GM12892 (cell line): Measurements from ENCODE around the gene EVC2.

ENCODE experiments used
- DNase-seq: peaks from one replicate; pipeline ENCODE4 v3.0.0; 2011; ENCODE audit not compliant: insufficient read length
- FAIRE-seq: peaks from 2 replicates; lab custom pipeline; 2011; peaks lifted over from hg19 to GRCh38; lab: Jason Lieb, UNC
- POLR2A ChIP-seq: IDR thresholded peaks from 2 replicates; pipeline ENCODE4 v1.6.1; 2011; ENCODE audit warnings: low read depth, low read length, control low read depth
- POLR2AphosphoS5 ChIP-seq: IDR thresholded peaks from 2 replicates; pipeline ENCODE4 v1.6.1; 2011; ENCODE audit warnings: low read depth, low read length, control low read depth
- TAF1 ChIP-seq: IDR thresholded peaks from 2 replicates; pipeline ENCODE4 v1.6.1; 2011; ENCODE audit warnings: low read depth, mild to moderate bottlenecking, control low read depth, low read length, borderline replicate concordance

The EVC2 gene

DNA sequence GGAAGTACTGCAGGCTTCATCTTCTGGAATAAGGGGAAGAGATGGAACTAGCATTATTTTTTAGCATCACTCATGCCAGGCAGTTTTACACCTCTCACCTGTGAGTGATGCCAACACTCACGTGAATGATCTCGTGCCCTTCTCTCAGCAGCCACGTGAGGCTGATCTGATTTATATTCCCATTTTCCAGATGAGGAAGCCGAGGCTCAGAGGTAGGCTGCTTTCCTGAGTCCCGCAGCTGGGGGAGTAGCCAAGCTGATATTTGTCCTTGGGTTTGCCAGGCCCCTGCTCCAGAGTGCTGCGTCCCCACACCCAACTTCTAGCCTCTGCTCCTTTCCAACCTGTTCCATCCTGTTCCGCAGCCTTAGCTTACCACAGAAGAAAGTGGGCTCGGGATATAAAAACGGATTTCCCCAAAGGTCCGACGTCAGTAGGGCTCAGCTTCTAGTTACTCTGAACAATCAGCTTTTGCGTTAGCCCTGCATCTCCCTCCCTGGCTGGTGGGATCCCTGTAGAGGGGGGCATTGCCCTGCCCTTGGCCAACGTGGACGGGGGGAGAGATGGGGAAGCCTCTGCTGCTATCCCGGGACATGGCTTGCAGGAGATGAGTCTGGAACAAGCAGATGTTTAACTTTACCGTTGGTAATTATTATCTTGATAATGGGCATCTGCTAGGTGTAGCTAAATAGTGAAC is 11.9 kb upstream of the EVC2 start:
- TF ChIP-seq TAF1, result no peak
- TF ChIP-seq POLR2A, result no peak
- TF ChIP-seq POLR2AphosphoS5, result no peak
- DNase-seq (no peak), FAIRE-seq (no peak)

DNA sequence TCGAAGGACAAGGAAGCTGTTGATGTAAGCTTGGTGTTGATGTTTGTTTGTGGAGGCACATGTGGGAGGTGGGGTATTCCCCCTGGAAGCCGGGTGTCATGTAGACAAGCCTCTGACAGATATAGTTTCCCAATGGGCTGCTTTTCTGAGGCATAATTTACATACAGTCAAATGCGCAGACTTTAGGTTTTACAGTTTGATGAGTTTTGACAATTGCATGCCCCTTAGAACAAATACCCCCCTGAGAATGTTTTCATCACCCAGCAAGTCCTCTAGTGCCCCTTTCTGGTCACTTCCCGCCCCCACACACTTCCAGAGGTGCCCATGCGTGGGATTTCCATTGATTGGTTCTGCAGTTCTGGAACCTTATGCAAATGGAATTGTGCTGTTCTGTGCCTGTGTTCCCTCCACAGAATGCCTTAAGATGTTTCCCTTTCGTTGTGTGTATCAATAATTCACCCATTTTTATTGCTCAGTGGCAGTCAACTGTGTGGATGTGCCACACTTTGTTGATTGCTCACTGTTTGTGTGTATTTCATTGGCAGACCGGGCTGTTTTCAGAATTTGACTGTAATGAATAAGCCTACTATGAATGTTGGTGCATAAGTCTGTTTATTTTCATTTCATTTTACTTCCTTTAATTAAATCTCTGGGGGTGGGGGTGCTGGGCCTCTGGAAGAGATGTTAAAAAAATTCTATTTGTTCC is 11.1 kb upstream of the EVC2 start:
- DNase-seq (no peak), FAIRE-seq (peak; percentile 93)
- TF ChIP-seq TAF1 (no peak), POLR2A (no peak), POLR2AphosphoS5 (no peak)

DNA sequence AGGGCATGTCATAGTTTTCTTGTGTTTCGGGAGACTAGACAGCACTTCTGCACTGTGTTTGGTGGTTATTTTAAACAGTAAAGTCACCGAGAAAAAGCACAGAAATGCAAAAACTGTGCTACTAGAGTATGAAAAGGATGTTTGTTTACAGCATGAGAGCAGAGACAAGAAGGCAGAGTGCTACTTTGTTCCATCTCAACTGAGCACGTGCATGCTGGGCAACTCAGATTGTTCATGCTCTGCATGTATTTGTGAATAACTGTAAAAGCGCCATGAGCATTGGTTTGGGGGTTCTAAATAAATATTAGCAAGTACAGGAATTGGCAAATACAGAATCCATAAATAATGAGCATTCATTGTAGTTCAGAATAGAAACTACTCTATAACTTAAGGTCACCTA is 10.1 kb upstream of the EVC2 start:
- FAIRE-seq (no peak), DNase-seq (no peak)
- TF ChIP-seq TAF1 (no peak), POLR2AphosphoS5 (no peak), POLR2A (no peak)

DNA sequence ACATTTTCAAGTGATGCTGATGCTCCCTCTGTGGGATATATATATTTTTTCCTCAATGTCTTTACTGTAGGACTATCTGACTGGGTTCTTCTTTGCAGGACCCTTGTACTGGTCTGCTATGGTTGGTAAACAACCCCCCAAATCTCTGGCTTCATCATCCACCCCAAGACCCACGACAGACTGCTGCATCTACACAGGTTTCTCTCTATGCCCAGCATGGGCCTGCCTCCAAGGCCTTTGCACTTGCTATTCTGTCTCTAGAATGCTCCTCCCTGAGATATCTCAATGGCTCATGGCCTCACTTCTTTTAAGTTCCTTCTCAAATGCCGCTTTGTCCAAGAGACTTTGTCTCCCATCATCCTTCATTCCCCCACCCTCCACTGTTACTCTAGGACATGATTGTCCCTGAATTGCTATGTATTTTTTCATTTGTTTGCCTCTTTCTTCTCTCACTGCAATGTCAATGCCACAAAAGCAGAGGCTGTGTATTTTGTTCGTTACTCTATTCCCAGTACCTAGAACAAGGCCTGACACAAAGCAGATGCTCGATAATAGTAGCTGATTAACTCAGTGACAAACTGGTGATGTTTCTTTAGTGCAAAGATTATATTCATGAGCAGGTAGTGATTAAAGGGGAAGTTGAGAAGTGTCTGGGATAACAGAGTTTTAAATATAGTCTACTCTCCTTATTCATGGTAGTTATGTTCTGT is 9.2 kb upstream of the EVC2 start:
- FAIRE-seq (no peak), DNase-seq (no peak)
- TF ChIP-seq POLR2A (no peak), TAF1 (no peak), POLR2AphosphoS5 (no peak)

DNA sequence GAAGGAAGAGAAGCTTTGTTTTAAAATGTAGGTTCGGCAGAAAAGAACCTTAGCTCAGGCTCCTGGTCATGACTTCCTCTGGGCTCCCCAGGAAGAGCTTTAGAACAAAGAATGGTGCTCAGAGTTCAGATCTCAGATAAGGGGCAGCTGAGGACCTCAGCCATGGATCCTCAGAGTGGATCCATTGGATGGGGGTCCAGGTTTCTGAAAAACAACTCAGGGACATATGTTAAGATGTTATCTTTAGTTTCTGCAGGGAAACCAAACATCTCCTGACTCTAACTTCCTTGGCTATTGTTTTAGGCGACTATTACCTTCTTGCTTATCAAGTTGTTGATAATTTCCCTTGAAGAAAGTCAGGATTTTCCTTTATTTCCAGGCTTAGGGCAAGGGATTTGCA is 8.0 kb upstream of the EVC2 start:
- FAIRE-seq (no peak), DNase-seq (no peak)
- TF ChIP-seq POLR2A, result no peak
- no peak for TF ChIP-seq POLR2AphosphoS5
- no peak for TF ChIP-seq TAF1

DNA sequence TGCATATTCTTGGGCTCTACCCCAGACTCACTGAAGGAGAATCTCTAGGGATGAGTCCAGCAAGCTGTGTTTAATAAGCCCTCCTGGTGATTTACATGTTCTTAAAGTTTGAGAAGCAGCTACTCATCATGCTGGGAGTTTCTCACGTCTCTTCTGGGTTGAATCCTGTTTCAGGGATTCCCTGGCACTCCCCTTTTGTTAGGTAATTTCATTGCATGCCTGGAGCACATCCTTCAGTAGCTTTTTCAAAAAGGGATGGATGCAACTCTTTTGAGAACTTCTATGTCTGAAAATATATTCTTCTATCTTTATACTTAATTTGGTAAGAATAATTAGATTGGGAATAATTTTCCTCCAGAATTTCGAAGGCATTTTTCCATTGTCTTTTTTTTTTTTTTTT is 7.0 kb upstream of the EVC2 start:
- FAIRE-seq (no peak), DNase-seq (no peak)
- no peak for TF ChIP-seq TAF1
- no peak for TF ChIP-seq POLR2A
- TF ChIP-seq POLR2AphosphoS5, result no peak

DNA sequence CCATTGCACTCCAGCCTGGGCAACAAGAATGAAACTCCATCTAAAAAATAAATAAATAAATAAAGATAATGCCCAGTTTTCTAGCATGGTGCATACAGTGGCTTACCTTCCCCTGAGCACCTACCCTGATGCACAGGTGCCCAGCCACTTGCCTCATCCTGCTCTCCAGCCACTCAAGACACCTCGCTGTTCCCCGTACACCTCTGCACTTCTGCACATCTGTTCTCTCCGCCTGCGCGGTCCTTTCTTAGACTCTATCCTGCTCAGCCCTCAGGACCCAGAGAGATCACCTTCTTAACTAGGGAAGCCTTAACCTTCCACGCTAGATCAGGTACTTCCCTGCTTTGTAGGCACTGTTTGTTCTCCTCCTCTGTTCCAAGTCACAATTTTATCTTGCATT is 5.5 kb upstream of the EVC2 start:
- FAIRE-seq (peak; percentile 17), DNase-seq (no peak)
- no peak for TF ChIP-seq POLR2AphosphoS5
- no peak for TF ChIP-seq POLR2A
- no peak for TF ChIP-seq TAF1

DNA sequence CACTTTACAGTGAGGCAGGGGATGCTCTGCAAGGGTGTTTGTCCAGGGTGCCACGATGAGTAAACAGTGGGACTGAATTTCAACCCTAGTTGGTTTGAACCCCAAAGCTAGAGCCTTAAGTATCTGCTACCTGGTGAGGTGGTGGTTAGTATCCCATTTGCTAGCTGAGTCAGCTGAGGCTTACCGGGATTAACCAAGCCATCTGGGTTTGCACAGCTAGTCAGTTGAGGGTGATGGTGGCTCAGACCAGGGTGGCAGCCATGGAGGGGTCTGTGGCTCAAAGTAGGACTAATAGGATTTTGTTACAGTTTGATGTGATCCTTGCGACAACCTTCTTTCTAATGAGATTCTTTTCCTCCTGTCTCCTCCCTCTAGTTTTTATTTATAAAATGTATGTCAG is 4.6 kb upstream of the EVC2 start:
- 0 out of 2 replicates have a peak, but pooled peaks have one; percentile 11 for TF ChIP-seq POLR2AphosphoS5
- no peak for TF ChIP-seq TAF1
- peak; percentile 40 for FAIRE-seq
- DNase-seq, result no peak

DNA sequence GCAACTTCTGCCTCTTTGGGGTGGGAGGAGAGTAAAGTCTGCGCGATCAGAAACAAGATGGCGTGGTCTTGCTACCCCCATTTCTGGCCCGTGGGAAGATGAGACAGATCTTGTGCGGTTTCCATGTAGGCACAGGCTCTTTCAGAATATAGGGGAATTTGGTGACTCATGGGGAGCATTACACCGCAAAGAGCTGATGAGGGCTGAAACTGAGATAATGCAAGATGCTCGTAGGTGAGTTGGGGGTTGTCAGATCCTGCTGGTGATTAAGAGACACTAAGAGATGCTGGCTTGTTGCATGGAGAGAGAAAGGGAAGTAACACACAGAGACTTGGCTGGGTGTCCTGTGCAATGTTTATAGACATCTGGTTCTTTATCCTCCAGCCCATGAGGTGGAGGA is 4.2 kb upstream of the EVC2 start:
- DNase-seq (no peak), FAIRE-seq (no peak)
- peak; percentile 37; the same call in 1 of the 2 replicates for TF ChIP-seq POLR2A
- no peak for TF ChIP-seq TAF1
- no peak for TF ChIP-seq POLR2AphosphoS5

DNA sequence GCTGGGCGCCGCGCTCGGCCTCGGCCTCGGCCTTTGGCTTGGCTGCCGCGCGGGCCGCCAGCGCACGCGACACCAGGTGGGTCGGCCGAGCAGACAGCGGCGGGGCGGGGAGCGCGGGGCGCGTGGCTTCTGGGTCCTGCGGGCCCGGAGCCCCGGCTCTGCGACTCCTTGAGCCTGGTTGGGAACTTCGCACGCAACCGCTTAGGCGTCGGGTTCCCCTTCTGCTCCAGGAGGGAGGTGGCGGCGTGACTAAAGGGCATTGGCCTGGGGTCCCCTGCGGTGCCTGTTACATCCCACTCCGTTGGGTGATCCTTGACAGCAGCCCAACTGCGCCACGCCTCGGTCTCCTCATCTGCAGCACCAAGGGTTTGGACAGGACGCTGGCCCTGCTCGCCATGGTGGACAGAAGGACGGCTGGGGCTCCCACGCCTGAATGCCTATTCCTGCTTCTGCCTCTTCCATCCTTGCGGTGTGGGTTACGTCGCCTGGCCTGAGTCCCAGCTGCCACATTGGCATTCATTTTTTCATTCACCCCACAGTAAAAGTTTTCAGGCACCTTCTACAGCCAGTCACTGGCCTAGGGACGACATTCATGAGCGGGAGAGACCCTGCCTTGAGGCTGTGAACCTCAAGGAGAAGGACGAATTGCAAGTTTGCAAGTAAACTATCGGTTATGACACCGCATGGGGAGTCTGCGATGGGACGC is 3.3 kb upstream of the EVC2 start:
- DNase-seq (no peak), FAIRE-seq (no peak)
- TF ChIP-seq POLR2A, result no peak
- TF ChIP-seq TAF1, result no peak
- no peak for TF ChIP-seq POLR2AphosphoS5

DNA sequence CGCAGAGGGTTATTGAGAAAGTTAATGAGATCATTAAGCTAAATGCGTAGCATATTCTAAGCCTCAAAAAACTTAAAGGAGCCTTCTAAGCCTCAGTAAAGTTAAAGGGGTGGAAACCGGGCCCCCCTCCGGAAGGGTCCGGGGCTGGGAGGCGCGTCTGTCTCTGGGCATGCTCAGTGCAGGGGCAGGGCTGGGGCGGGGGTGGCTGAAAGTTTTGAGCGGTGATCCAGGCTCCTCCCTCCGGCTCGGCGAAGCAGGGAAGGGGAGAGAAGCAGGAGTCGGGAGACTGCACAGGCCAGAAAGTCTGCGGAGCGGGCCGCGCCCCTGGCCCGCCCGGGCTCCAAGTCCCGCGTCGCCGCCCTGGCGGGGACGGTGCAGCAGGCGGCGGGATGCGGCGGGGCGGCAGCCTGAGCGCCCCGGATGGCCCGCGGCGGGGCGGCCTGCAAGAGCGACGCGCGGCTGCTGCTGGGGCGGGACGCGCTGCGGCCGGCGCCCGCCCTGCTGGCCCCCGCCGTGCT is 2.7 kb upstream of the EVC2 start, which contains the start of gene EVC:
TSS of gene EVC (plus strand) at position 241 of the 518 bp plus-strand sequence. CDS start at position 421, 180 bp downstream.
- no peak for DNase-seq
- TF ChIP-seq TAF1, result no peak
- TF ChIP-seq POLR2A, result peak; percentile 31; the same call in 1 of the 2 replicates
- FAIRE-seq, result peak; percentile 14
